AG10803 (cell line): Measurements from ENCODE around the gene TPD52L2.

Experiments used
- DNase-seq: peaks from one replicate; pipeline ENCODE4 v3.0.0; 2010; ENCODE audit warnings: low read depth
- H3K4me3 ChIP-seq: 2 replicates; pipeline ENCODE4 v1.5.1; 2011; ENCODE audit warnings: mild to moderate bottlenecking, low read length, control low read depth
- CTCF ChIP-seq: conservative IDR thresholded peaks from 2 replicates; pipeline ENCODE4 v1.5.1; 2011; ENCODE audit warnings: mild to moderate bottlenecking, low read length, control low read depth, inconsistent platforms

Gene TPD52L2

DNA sequence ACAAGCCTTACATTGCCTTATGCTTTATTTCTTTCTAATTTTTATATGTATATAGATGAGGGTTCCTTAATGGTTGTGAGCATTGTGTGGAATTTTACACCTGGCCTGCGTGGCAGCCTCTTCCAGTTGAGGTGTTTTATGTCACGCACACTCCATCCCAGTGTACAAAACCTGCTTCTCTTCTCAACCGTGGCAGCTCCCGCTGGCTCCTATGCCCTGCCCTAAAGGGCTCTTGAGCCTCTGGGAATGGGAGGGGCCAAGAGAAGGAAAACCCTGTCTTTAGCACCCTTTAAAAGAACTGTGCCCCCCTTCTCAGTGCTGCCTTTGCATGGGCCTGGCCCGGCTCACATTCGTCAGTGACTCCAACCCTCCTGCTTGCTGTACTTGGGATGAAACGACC is 25.5 kb downstream of the TPD52L2 start:
- no peak overlapping the region for H3K4me3 ChIP-seq
- no peak for DNase-seq
- no peak for TF ChIP-seq CTCF

- DNase-seq = no peak
- no peak overlapping the region for H3K4me3 ChIP-seq
- TF ChIP-seq CTCF = no peak
These were observed 26.3 kb downstream of the TPD52L2 start for GRCh38 chr20:63891061-63892002.

DNA sequence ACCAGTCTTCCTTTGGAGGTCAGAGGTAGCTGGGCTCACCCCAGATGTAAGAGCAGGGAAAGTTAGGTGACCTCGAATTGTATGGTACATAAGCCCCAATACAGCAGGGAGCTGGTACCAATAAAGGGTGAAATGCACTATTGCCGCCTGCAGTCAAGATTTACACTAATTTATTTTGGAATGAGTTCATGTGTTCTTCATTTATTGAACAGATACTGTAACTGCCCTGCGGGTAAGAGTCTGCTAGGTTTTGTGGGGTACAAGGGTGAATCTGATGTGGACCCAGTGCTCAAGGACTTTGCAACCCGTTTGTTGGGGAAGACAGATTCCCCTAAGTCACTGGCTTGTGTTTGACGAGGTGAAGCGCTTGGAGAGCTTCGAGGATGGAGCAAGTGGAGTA is 27.3 kb downstream of the TPD52L2 start:
- DNase-seq = no peak
- H3K4me3 ChIP-seq = no peak overlapping the region
- no peak for TF ChIP-seq CTCF

DNA sequence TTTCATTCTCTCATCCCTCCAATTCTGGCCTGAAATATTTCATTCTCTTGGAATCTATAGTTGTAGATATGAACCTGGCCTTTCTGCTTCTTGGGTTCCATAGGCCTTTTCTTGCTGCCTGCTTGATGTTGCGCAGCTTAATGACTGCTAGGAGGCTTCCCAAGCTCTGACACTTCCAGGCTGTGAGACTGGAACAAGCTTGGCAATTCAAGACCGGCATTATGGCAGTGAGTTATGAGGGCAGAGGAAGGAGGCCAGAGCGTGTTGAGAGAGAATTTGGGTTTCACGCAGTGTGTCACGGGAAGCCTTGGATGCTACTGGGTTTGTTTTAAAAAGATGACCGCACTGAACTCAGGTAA is 28.9 kb downstream of the TPD52L2 start:
- TF ChIP-seq CTCF = no peak
- DNase-seq = peak; percentile 15
- peak overlapping the region; percentile 59 for H3K4me3 ChIP-seq

GRCh38 chr20:63894358-63895201 is 29.5 kb downstream of the TPD52L2 start, which contains the start of gene DNAJC5:
TSS of gene DNAJC5 (plus strand) at chr20:63895126. CDS start at chr20:63928346, 33,220 bp downstream.
- TF ChIP-seq CTCF = no peak
- peak; percentile 90 for DNase-seq
- H3K4me3 ChIP-seq = peak within 1 kb of the TSS; percentile 72

- DNase-seq = no peak
- peak overlapping the region; percentile 72 for H3K4me3 ChIP-seq
- no peak for TF ChIP-seq CTCF
These were observed 30.3 kb downstream of the TPD52L2 start for GRCh38 chr20:63895202-63895951.
